OCI-LY7 (cell line): ENCODE measurements around the gene DNAJB12. TPM values are rescaled to one million over a fixed set of nuclear protein-coding genes. Genes with fewer than 3 reads are reported as not detected.

ENCODE experiments used
- BruUV-seq: library from RNA; stranded (reverse); fragments of 400-500 nt; replicated peaks from 2 replicates; lab custom pipeline; 2021; lab: Mats Ljungman, UMichigan
- CTCF ChIA-PET: fragments of 300-600 bp; sonication (Branson Sonifier 250); formaldehyde crosslinking; loops from one replicate; lab custom pipeline; 2022; ENCODE audit warnings: antibody characterized with exemption; ENCODE audit not compliant: unreplicated experiment; lab: Charles Lee
- POLR2A ChIA-PET: fragments of 300-600 bp; sonication (Branson Sonifier 250); formaldehyde crosslinking; loops from one replicate; lab custom pipeline; 2022; ENCODE audit warnings: antibody characterized with exemption; lab: Charles Lee
- DNase-seq: peaks from one replicate; pipeline ENCODE4 v3.0.0-alpha.2; 2015; ENCODE audit warnings: low spot score
- H2AFZ ChIP-seq: fragments of 200-600 bp; sonication (generic), shearing (Covaris generic); 2 replicates; pipeline ENCODE4 v1.6.1; 2014; ENCODE audit warnings: mild to moderate bottlenecking, antibody characterized with exemption, low read length, moderate library complexity
- H3K27ac ChIP-seq: fragments of 200-600 bp; sonication (generic); 2 replicates; pipeline ENCODE4 v1.5.1; 2014; ENCODE audit warnings: mixed run types, low read depth, mild to moderate bottlenecking, moderate library complexity, low read length, inconsistent platforms; ENCODE audit not compliant: poor library complexity, severe bottlenecking
- H3K36me3 ChIP-seq: fragments of 200-600 bp; sonication (generic); 2 replicates; pipeline ENCODE4 v1.6.1; 2014; ENCODE audit warnings: mild to moderate bottlenecking, antibody characterized with exemption, low read length, moderate library complexity, mixed read lengths; ENCODE audit not compliant: insufficient read depth
- H3K4me1 ChIP-seq: fragments of 200-600 bp; sonication (generic); 2 replicates; pipeline ENCODE4 v1.5.1; 2014; ENCODE audit warnings: mild to moderate bottlenecking, low read length; ENCODE audit not compliant: insufficient read depth, poor library complexity, severe bottlenecking
- H3K4me2 ChIP-seq: fragments of 200-600 bp; sonication (generic); 2 replicates; pipeline ENCODE4 v1.6.1; 2014; ENCODE audit warnings: mild to moderate bottlenecking, low read length
- H3K4me3 ChIP-seq: fragments of 200-600 bp; sonication (generic); 2 replicates; pipeline ENCODE4 v1.5.1; 2014; ENCODE audit warnings: mild to moderate bottlenecking, low read depth, low read length; ENCODE audit not compliant: poor library complexity, severe bottlenecking
- H3K79me2 ChIP-seq: fragments of 200-600 bp; sonication (generic); 2 replicates; pipeline ENCODE4 v1.6.1; 2016; ENCODE audit warnings: low read depth, mild to moderate bottlenecking, low read length, moderate library complexity, mixed read lengths; ENCODE audit not compliant: insufficient read depth
- H3K9me2 ChIP-seq: fragments of 200-600 bp; sonication (generic); 2 replicates; pipeline ENCODE4 v1.6.1; 2016; ENCODE audit warnings: mild to moderate bottlenecking, low read length, mixed read lengths; ENCODE audit not compliant: insufficient read depth
- H3K9me3 ChIP-seq: fragments of 200-600 bp; sonication (generic); 2 replicates; pipeline ENCODE4 v1.6.1; 2014; ENCODE audit warnings: mild to moderate bottlenecking, mixed run types, low read length, mixed read lengths
- H4K20me1 ChIP-seq: fragments of 200-600 bp; sonication (generic); 2 replicates; pipeline ENCODE4 v1.6.1; 2014; ENCODE audit warnings: mild to moderate bottlenecking, antibody characterized with exemption, low read length, moderate library complexity, mixed read lengths; ENCODE audit not compliant: insufficient read depth
- EZH2phosphoT487 ChIP-seq: fragments of 200-600 bp; sonication (generic); IDR thresholded peaks from 2 replicates; pipeline ENCODE4 v1.6.1; 2018; ENCODE audit warnings: low read depth, borderline replicate concordance, mild to moderate bottlenecking, mixed run types, antibody characterized with exemption, low read length, moderate library complexity, mixed read lengths
- intact Hi-C: fragments of 100-400 bp; cut with micrococcal nuclease; formaldehyde crosslinking; loops from one replicate; pipeline ENCODE4 v1.10.0; 2022; ENCODE audit not compliant: unreplicated experiment
- total RNA-seq, 2 experiments: library from RNA; depleted of rRNA in 1 of 2; stranded (reverse); fragments of >200 nt in 1 of 2; shearing (Covaris generic) in 1 of 2; gene quantifications; 2 replicates each; pipeline ENCODE4 v1.2.3, GENCODE V29; 2014 to 2022
- TF ChIP-seq, protein P1 (sequence below): fragments of 200-600 bp; sonication (generic); conservative IDR thresholded peaks from 2 replicates; pipeline ENCODE4 v1.5.1; 2014; ENCODE audit warnings: mild to moderate bottlenecking, antibody characterized with exemption, low read length, moderate library complexity, mixed read lengths

DNAJB12 gene
- total RNA-seq, 2 experiments from 2014 or later = 27.4 to 28.3 TPM

DNA sequence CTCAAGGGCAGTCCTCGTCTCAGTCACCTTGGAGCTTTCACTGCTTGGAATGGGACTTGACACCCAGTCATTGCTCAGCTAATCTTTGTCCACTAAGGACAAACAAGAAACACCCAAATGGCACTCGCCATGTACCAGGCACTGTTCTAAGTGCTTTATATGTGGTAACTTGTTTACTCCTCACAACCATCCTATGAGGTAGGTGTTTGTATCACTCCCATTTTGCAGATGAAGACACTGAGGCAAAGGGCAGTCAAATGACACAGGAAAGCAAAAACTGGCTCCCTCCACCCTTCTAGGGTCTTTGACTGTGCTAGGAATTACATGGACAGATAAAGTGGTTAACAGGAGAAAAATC is 24.7 kb downstream of the DNAJB12 start:
- H3K79me2 ChIP-seq = no peaks in the 10 kb centered on the region
- H3K9me3 ChIP-seq = no peaks in the 10 kb centered on the region
- H4K20me1 ChIP-seq = no peaks in the 10 kb centered on the region
- no peaks in the 10 kb centered on the region for H3K9me2 ChIP-seq
- peaks cover 8% of the 10 kb centered on the region; the same call in 1 of the 2 replicates for H3K36me3 ChIP-seq
- no peak overlapping the region for H3K4me3 ChIP-seq
- ChIA-PET POLR2A (interaction anchor here (0.6 to 2.5 kb wide), 7 partner anchors 10 to 78 kb away, joined by 3 to 35 read pairs (median 3); no protein-coding TSS in a partner anchor), CTCF (interaction anchor here (0.5 to 1.0 kb wide), 2 partner anchors 106 to 246 kb away, joined by 3 read pairs; no protein-coding TSS in a partner anchor)
- TSS peak; percentile 62 for BruUV-seq
- H2AFZ ChIP-seq = no peak overlapping the region; the same call in 1 of the 2 replicates
- TF ChIP-seq EZH2phosphoT487 = no peak
- TF ChIP-seq, protein P1, sequence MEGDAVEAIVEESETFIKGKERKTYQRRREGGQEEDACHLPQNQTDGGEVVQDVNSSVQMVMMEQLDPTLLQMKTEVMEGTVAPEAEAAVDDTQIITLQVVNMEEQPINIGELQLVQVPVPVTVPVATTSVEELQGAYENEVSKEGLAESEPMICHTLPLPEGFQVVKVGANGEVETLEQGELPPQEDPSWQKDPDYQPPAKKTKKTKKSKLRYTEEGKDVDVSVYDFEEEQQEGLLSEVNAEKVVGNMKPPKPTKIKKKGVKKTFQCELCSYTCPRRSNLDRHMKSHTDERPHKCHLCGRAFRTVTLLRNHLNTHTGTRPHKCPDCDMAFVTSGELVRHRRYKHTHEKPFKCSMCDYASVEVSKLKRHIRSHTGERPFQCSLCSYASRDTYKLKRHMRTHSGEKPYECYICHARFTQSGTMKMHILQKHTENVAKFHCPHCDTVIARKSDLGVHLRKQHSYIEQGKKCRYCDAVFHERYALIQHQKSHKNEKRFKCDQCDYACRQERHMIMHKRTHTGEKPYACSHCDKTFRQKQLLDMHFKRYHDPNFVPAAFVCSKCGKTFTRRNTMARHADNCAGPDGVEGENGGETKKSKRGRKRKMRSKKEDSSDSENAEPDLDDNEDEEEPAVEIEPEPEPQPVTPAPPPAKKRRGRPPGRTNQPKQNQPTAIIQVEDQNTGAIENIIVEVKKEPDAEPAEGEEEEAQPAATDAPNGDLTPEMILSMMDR = no peak
- H3K27ac ChIP-seq = peak overlapping the region; percentile 80
- intact Hi-C loops = loop anchor here (5.0 kb wide), 1 partner anchor 433 kb away; no protein-coding TSS in a partner anchor
- DNase-seq = no peak
- H3K4me1 ChIP-seq = peaks cover 74% of the 10 kb centered on the region
- peak overlapping the region; percentile 56 for H3K4me2 ChIP-seq

DNA sequence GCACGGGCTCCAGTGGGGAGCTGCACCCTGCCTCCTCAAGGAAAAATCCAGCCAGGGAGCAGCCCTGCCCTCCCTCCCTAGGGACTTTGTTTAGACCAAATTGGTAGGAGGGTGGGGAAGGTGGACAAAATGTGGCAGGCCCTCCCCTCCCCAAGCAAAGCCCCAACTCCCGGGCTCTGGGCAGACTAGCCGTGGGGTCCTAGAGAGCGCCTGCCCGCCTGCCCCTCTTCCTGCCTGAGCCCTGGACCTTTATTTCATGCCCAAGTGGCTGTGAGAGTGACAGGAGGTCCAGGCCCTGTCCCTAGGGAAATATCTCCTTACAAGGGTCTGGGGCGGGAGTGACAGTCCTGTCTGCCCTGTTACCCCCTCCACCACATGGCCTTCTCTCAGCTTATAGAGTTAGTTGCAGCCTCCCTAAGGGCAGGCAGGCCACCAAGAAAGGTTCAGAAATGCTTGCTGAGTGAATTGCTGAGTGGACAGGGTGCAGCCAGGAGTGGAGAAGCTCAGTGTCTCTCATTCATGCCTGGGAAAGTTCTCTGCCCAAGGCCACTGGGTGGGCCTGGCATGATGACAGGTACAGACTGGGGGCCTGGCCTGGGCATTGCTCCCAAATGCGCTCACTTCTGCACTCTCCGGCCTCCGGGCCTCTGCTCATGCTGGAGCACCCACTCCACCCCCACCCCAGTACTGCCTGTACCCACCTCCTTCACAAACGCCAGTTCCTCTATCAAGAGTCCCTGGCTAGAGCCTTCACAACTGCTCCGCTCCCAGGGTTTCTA is 25.2 kb downstream of the DNAJB12 start:
- Histone ChIP-seq H3K4me2 (peak overlapping the region; percentile 56), H3K79me2 (no peaks in the 10 kb centered on the region), H2AFZ (peak overlapping the region; percentile 39; the same call in 1 of the 2 replicates), H3K36me3 (peaks cover 8% of the 10 kb centered on the region; the same call in 1 of the 2 replicates), H3K27ac (peak overlapping the region; percentile 80), H3K9me3 (no peaks in the 10 kb centered on the region), H3K9me2 (no peaks in the 10 kb centered on the region), H3K4me3 (peak overlapping the region; percentile 19), H3K4me1 (peaks cover 68% of the 10 kb centered on the region), H4K20me1 (no peaks in the 10 kb centered on the region)
- no peak for TF ChIP-seq EZH2phosphoT487
- TF ChIP-seq, protein P1 = no peak
- intact Hi-C loops = loop anchor here (2.0 to 5.0 kb wide), 2 partner anchors 203 to 432 kb away; no protein-coding TSS in a partner anchor
- ChIA-PET CTCF (interaction anchor here (0.7 to 1.0 kb wide), 2 partner anchors 9 to 105 kb away, joined by 3 read pairs; no protein-coding TSS in a partner anchor), POLR2A (interaction anchor here (0.7 to 2.5 kb wide), 8 partner anchors 9 to 716 kb away, joined by 3 to 35 read pairs (median 3); no protein-coding TSS in a partner anchor)
- DNase-seq = peak; percentile 67
- BruUV-seq = no TSS peak
